Mesothelial cell of epicardium (in vitro differentiated cells): Measurements from ENCODE around the gene TEX35. TPM values are rescaled to one million over a fixed set of nuclear protein-coding genes. Genes with fewer than 3 reads are reported as not detected.

Source experiments
- DNase-seq, 2 experiments: peaks; one replicate each; pipeline ENCODE4 v3.0.0; 2021; ENCODE audit warnings: low spot score in 2 of 2; ENCODE audit not compliant: unreplicated experiment in 2 of 2
- H3K27ac Mint-ChIP-seq: 2 replicates; pipeline ENCODE4 v1.8.0; 2021; ENCODE audit warnings: mixed read lengths
- H3K27me3 Mint-ChIP-seq: 2 replicates; pipeline ENCODE4 v1.8.0; 2021; ENCODE audit warnings: low read depth, mixed read lengths
- H3K36me3 Mint-ChIP-seq: 2 replicates; pipeline ENCODE4 v1.8.0; 2021; ENCODE audit warnings: mixed read lengths
- H3K4me1 Mint-ChIP-seq: 2 replicates; pipeline ENCODE4 v1.8.0; 2021; ENCODE audit warnings: mixed read lengths
- H3K4me3 Mint-ChIP-seq: 2 replicates; pipeline ENCODE4 v1.8.0; 2021; ENCODE audit warnings: mild to moderate bottlenecking, moderate library complexity, mixed read lengths
- H3K9me3 Mint-ChIP-seq: 2 replicates; pipeline ENCODE4 v1.8.0; 2021; ENCODE audit warnings: mixed read lengths
- CTCF ChIP-seq: fragments of 200-600 bp; sonication (generic); IDR thresholded peaks from one replicate; pipeline ENCODE4 v1.5.0; 2021; ENCODE audit warnings: antibody characterized with exemption; ENCODE audit not compliant: unreplicated experiment
- total RNA-seq: library from RNA; stranded (reverse); gene quantifications from 3 replicates; pipeline ENCODE4 v1.2.1, GENCODE V29; 2021

The TEX35 gene
- total RNA-seq, 1 donor from 2014 or later, result not detected

- peaks cover 14% of the 10 kb centered on the region for H3K9me3 Mint-ChIP-seq
- no peak for DNase-seq
- peaks cover 2% of the 10 kb centered on the region for H3K36me3 Mint-ChIP-seq
- no peak overlapping the region for H3K4me3 Mint-ChIP-seq
- no peak for TF ChIP-seq CTCF
- no peak overlapping the region for H3K27ac Mint-ChIP-seq
- H3K4me1 Mint-ChIP-seq, result peaks cover 10% of the 10 kb centered on the region
- no peaks in the 10 kb centered on the region for H3K27me3 Mint-ChIP-seq
These were observed 58.9 kb downstream of the TEX35 start for GRCh38 chr1:178571807-178572206.

Other genes starting within 250 kb of the TEX35 start
- gene CLEC20A, start 16.1 kb upstream of the TEX35 start, total RNA-seq, result not detected in 3 replicates
- 45.3 to 51.6 TPM (median 50.9 TPM) in 3 replicates for gene RALGPS2, start 212.1 kb downstream of the TEX35 start, total RNA-seq